C4-2B (cell line): ENCODE measurements around the gene NAV3.

Experiments used
- CTCF ChIP-seq: fragments of 450-650 bp; conservative IDR thresholded peaks from 2 replicates; pipeline ENCODE4 v1.5.1; 2017; ENCODE audit warnings: mild to moderate bottlenecking
- ZFX ChIP-seq: fragments of 450-650 bp; IDR thresholded peaks from 2 replicates; pipeline ENCODE4 v1.6.1; 2017

GRCh38 chr12:77855548-77855947 is 24.9 kb downstream of the NAV3 start:
- no peak for TF ChIP-seq CTCF
- no peak for TF ChIP-seq ZFX
